ENCODE results near the gene SPOCK1. TPM values are rescaled to one million over a fixed set of nuclear protein-coding genes. Genes with fewer than 3 reads are reported as not detected.

The SPOCK1 gene
- total RNA-seq, 1 experiment from 2014 or later: 4.0 TPM

DNA sequence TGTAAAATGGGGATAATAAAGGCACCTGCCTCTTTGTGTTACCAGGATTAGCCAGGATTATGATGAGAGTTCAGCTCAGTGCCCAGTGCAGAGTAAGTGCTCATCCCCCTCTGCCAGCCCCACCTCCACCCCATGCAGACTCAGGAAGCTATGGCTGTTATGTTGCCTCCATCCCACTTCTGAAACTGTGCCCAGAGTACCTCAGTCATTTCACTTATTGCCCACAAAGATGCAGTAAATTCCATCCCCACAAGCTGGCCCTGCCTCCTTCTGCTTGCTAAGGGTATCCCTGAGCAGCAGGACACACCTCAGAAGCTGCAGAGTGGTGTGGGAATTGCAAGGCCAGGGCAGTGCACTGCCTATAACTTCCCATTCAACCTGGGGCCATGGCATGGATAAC is 415.1 kb downstream of the SPOCK1 start:
- no peaks in the 10 kb centered on the region for H3K9me3 ChIP-seq (ENCODE audit: low read depth, low read length, poor library complexity, severe bottlenecking)
- no peak overlapping the region for H3K27ac ChIP-seq (ENCODE audit: low read depth, low read length, poor library complexity, severe bottlenecking)
- DNase-seq (ENCODE audit: low spot score): no peak
- POLR2A ChIA-PET (ENCODE audit: low non-redundant PET): no interaction called here
- H3K36me3 ChIP-seq (ENCODE audit: insufficient read depth, low read length, poor library complexity, severe bottlenecking): no peaks in the 10 kb centered on the region
- no peaks in the 10 kb centered on the region for H3K27me3 ChIP-seq (replicated peaks; ENCODE audit: insufficient read depth, low read depth, low read length, poor library complexity)
- no peak overlapping the region for H3K4me3 ChIP-seq (ENCODE audit: low read depth, low read length, poor library complexity, severe bottlenecking)
- TF ChIP-seq, protein P1, sequence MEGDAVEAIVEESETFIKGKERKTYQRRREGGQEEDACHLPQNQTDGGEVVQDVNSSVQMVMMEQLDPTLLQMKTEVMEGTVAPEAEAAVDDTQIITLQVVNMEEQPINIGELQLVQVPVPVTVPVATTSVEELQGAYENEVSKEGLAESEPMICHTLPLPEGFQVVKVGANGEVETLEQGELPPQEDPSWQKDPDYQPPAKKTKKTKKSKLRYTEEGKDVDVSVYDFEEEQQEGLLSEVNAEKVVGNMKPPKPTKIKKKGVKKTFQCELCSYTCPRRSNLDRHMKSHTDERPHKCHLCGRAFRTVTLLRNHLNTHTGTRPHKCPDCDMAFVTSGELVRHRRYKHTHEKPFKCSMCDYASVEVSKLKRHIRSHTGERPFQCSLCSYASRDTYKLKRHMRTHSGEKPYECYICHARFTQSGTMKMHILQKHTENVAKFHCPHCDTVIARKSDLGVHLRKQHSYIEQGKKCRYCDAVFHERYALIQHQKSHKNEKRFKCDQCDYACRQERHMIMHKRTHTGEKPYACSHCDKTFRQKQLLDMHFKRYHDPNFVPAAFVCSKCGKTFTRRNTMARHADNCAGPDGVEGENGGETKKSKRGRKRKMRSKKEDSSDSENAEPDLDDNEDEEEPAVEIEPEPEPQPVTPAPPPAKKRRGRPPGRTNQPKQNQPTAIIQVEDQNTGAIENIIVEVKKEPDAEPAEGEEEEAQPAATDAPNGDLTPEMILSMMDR (conservative IDR thresholded peaks at IDR 0.05; ENCODE audit: low read depth, low read length): no peak
- TF ChIP-seq EZH2 (IDR thresholded peaks at IDR 0.05; ENCODE audit: borderline replicate concordance, low read depth, low read length, poor library complexity, severe bottlenecking): no peak
- BruUV-seq (replicated peaks): no TSS peak
- no peaks in the 10 kb centered on the region for H3K4me1 ChIP-seq (ENCODE audit: insufficient read depth, low read length, poor library complexity, severe bottlenecking)
- intact Hi-C loops (cut with micrococcal nuclease; ENCODE audit: unreplicated experiment): no loop called here
- CTCF ChIA-PET: no interaction called here

DNA sequence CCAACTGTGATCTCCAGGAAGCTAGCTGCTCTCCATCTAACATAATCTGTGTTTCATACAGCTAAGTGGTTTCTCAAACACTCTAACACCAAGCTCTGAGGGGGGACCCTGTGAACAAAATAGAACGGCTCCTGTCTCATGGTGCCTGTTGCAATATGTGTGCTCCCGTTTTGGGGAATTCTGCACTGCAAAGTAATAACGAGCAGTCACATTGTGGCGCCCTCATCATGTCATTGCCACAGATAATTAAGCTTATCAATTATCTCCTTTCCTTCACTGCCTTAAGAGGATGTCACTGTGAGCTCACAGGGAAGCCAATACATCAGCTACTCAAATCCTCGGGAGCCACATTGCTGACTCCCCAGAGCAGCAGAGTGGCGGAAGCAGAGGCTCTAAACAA is 416.2 kb downstream of the SPOCK1 start:
- no peak overlapping the region for H3K27ac ChIP-seq (ENCODE audit: low read depth, low read length, poor library complexity, severe bottlenecking)
- no peaks in the 10 kb centered on the region for H3K4me1 ChIP-seq (ENCODE audit: insufficient read depth, low read length, poor library complexity, severe bottlenecking)
- no peaks in the 10 kb centered on the region for H3K27me3 ChIP-seq (replicated peaks; ENCODE audit: insufficient read depth, low read depth, low read length, poor library complexity)
- intact Hi-C loops (cut with micrococcal nuclease; ENCODE audit: unreplicated experiment): no loop called here
- no peak for DNase-seq (ENCODE audit: low spot score)
- H3K9me3 ChIP-seq (ENCODE audit: low read depth, low read length, poor library complexity, severe bottlenecking): no peaks in the 10 kb centered on the region
- H3K4me3 ChIP-seq (ENCODE audit: low read depth, low read length, poor library complexity, severe bottlenecking): no peak overlapping the region
- BruUV-seq (replicated peaks): no TSS peak
- TF ChIP-seq EZH2 (IDR thresholded peaks at IDR 0.05; ENCODE audit: borderline replicate concordance, low read depth, low read length, poor library complexity, severe bottlenecking): no peak
- TF ChIP-seq, protein P1 (conservative IDR thresholded peaks at IDR 0.05; ENCODE audit: low read depth, low read length): no peak
- CTCF ChIA-PET: no interaction called here
- H3K36me3 ChIP-seq (ENCODE audit: insufficient read depth, low read length, poor library complexity, severe bottlenecking): no peaks in the 10 kb centered on the region
- POLR2A ChIA-PET (ENCODE audit: low non-redundant PET): no interaction called here

DNA sequence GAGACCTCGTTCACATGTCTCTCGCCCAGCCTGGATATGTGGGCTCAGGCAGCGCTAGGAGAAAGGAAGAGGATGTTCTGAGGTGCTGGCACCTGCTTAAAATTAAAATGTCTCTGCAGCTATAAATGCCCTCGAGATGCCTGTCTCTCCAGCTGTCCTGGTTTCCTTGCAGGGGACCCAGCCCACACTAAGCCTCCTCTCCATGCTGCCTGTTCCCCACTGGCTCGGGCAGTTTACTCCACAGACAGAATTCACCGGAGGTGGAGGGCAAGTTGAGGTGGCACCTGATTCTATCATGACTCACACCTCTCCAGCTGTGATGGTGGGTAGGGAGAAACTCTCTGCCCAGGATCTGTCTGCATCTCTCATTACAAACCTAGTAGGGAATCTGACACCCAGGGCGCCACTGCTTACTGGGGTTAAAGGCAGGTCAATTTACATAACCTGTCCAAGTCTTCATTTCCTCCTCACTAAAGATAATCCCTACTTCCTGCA is 420.9 kb downstream of the SPOCK1 start:
- Histone ChIP-seq H3K27me3 (replicated peaks; ENCODE audit: insufficient read depth, low read depth, low read length, poor library complexity) (no peaks in the 10 kb centered on the region), H3K9me3 (ENCODE audit: low read depth, low read length, poor library complexity, severe bottlenecking) (no peaks in the 10 kb centered on the region), H3K36me3 (ENCODE audit: insufficient read depth, low read length, poor library complexity, severe bottlenecking) (no peaks in the 10 kb centered on the region), H3K4me1 (ENCODE audit: insufficient read depth, low read length, poor library complexity, severe bottlenecking) (no peaks in the 10 kb centered on the region), H3K27ac (ENCODE audit: low read depth, low read length, poor library complexity, severe bottlenecking) (no peak overlapping the region), H3K4me3 (ENCODE audit: low read depth, low read length, poor library complexity, severe bottlenecking) (no peak overlapping the region)
- BruUV-seq (replicated peaks): no TSS peak
- CTCF ChIA-PET: interaction anchor here (0.6 kb wide), 1 partner anchor 24 kb away, joined by 3 read pairs; no protein-coding TSS in a partner anchor
- no peak for DNase-seq (ENCODE audit: low spot score)
- intact Hi-C loops (cut with micrococcal nuclease; ENCODE audit: unreplicated experiment): no loop called here
- no peak for TF ChIP-seq EZH2 (IDR thresholded peaks at IDR 0.05; ENCODE audit: borderline replicate concordance, low read depth, low read length, poor library complexity, severe bottlenecking)
- TF ChIP-seq, protein P1 (conservative IDR thresholded peaks at IDR 0.05; ENCODE audit: low read depth, low read length): no peak
- POLR2A ChIA-PET (ENCODE audit: low non-redundant PET): no interaction called here

Data from A673 (cell line).